ENCODE data around the gene PI16. TPM values are rescaled to one million over a fixed set of nuclear protein-coding genes. Genes with fewer than 3 reads are reported as not detected.

The PI16 gene
- total RNA-seq, 2 experiments from 2014 or later: 5.2 to 7.8 TPM

DNA sequence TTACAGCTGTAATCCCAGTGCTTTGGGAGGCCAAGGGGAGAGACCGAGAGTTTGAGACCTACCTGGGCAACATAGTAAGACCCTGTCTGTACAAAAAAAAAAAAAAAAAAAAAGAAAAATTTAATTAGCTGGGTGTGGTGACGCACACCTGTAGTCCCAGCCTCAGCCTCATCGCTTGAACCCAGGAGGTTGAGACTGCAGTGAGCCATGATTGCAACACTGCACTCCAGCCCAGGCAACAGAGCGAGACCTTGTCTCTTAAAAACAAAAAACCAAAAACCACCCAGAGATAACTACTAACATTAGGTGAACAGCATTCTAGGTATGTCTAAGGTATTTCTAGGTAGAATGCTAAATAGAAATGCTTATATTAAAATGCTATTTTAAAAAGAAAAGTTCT lies 21.0 kb upstream of the PI16 start:
- no peaks in the 10 kb centered on the region for H3K36me3 ChIP-seq (ENCODE audit: insufficient read depth, low read length)
- no peaks in the 10 kb centered on the region for H3K27me3 Mint-ChIP-seq
- no peak overlapping the region for H3K27ac Mint-ChIP-seq
- H3K9me3 ChIP-seq (ENCODE audit: control insufficient read depth in 1 of 2, insufficient read depth in 1 of 2, low read length in 2 of 2): no peaks in the 10 kb centered on the region
- H3K36me3 Mint-ChIP-seq (ENCODE audit: low read depth): no peaks in the 10 kb centered on the region
- H3K4me1 Mint-ChIP-seq (ENCODE audit: low read depth): no peaks in the 10 kb centered on the region
- ChIA-PET POLR2A (no interaction called here), CTCF (interaction anchor here (0.7 kb wide), 1 partner anchor 333 kb away, joined by 3 read pairs; no protein-coding TSS in a partner anchor)
- no peaks in the 10 kb centered on the region for H3K27me3 ChIP-seq (ENCODE audit: control insufficient read depth in 1 of 2, insufficient read depth in 2 of 2, low read length in 2 of 2)
- H3K27ac ChIP-seq (ENCODE audit: low read depth in 1 of 2, low read length in 2 of 2): no peak overlapping the region
- ATAC-seq (ENCODE audit: poor library complexity): no peak
- intact Hi-C loops (cut with DNase I, micrococcal nuclease): no loop called here
- H3K4me1 ChIP-seq (ENCODE audit: insufficient read depth, low read length): no peaks in the 10 kb centered on the region
- no peak for DNase-seq
- TF ChIP-seq, protein P1, sequence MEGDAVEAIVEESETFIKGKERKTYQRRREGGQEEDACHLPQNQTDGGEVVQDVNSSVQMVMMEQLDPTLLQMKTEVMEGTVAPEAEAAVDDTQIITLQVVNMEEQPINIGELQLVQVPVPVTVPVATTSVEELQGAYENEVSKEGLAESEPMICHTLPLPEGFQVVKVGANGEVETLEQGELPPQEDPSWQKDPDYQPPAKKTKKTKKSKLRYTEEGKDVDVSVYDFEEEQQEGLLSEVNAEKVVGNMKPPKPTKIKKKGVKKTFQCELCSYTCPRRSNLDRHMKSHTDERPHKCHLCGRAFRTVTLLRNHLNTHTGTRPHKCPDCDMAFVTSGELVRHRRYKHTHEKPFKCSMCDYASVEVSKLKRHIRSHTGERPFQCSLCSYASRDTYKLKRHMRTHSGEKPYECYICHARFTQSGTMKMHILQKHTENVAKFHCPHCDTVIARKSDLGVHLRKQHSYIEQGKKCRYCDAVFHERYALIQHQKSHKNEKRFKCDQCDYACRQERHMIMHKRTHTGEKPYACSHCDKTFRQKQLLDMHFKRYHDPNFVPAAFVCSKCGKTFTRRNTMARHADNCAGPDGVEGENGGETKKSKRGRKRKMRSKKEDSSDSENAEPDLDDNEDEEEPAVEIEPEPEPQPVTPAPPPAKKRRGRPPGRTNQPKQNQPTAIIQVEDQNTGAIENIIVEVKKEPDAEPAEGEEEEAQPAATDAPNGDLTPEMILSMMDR (IDR thresholded peaks at IDR 0.05): no peak
- H3K4me3 Mint-ChIP-seq: no peak overlapping the region
- H3K9me3 Mint-ChIP-seq: no peaks in the 10 kb centered on the region
- no peak overlapping the region for H3K4me3 ChIP-seq (ENCODE audit: low read length)

DNA sequence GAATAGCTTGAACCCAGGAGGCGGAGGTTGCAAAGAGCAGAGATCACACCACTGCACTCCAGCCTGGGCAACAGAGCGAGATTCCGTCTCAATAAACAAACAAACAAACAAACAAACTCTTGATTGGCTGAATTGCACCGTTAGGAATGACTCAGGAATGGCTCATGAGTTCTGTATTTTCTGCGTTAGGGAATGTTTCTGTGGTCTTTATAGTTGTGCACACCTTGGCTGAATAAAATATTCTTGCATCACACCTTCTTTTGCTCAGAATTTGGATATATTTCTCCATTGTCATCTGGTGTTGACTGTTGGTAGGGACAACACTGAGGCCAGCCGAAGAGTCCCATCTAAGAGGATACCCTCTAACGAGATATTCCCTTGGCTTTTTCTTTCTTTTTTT lies 19.6 kb upstream of the PI16 start:
- Mint-ChIP-seq H3K4me1 (ENCODE audit: low read depth) (no peaks in the 10 kb centered on the region), H3K36me3 (ENCODE audit: low read depth) (no peaks in the 10 kb centered on the region), H3K27ac (no peak overlapping the region), H3K4me3 (no peak overlapping the region), H3K27me3 (no peaks in the 10 kb centered on the region), H3K9me3 (no peaks in the 10 kb centered on the region)
- DNase-seq: no peak
- Histone ChIP-seq H3K36me3 (ENCODE audit: insufficient read depth, low read length) (no peaks in the 10 kb centered on the region), H3K27me3 (ENCODE audit: control insufficient read depth in 1 of 2, insufficient read depth in 2 of 2, low read length in 2 of 2) (no peaks in the 10 kb centered on the region), H3K4me3 (ENCODE audit: low read length) (no peak overlapping the region), H3K9me3 (ENCODE audit: control insufficient read depth in 1 of 2, insufficient read depth in 1 of 2, low read length in 2 of 2) (no peaks in the 10 kb centered on the region), H3K27ac (ENCODE audit: low read depth in 1 of 2, low read length in 2 of 2) (no peak overlapping the region), H3K4me1 (ENCODE audit: insufficient read depth, low read length) (no peaks in the 10 kb centered on the region)
- ChIA-PET CTCF (no interaction called here), POLR2A (no interaction called here)
- ATAC-seq (ENCODE audit: poor library complexity): no peak
- TF ChIP-seq, protein P1 (IDR thresholded peaks at IDR 0.05): no peak
- intact Hi-C loops (cut with DNase I, micrococcal nuclease): no loop called here

DNA sequence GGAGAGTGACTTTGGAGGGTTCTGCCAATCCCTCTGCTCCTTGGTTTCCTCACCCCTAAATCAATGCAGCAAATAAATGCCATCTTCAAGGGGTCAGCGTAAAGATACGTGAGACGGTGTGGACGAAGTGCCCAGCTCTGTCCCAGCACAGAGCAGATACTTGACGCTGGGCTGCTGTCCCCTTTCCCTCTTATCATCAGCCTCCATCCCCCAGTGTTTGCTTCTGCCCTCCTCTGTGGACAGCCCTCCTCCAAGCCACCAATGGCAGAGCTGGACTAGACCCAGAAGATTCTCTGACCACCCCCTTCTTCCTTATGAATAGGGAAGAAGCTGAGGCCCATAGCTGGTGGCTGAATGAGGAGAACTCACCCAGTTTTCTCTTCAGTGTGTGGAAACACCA lies 17.7 kb upstream of the PI16 start:
- CTCF ChIA-PET: interaction anchor here (1.6 kb wide), 1 partner anchor 11 kb away, joined by 3 read pairs; no protein-coding TSS in a partner anchor
- Histone ChIP-seq H3K9me3 (ENCODE audit: control insufficient read depth in 1 of 2, insufficient read depth in 1 of 2, low read length in 2 of 2) (no peaks in the 10 kb centered on the region), H3K27ac (ENCODE audit: low read depth in 1 of 2, low read length in 2 of 2) (no peak overlapping the region), H3K36me3 (ENCODE audit: insufficient read depth, low read length) (no peaks in the 10 kb centered on the region), H3K4me1 (ENCODE audit: insufficient read depth, low read length) (no peaks in the 10 kb centered on the region), H3K4me3 (ENCODE audit: low read length) (no peak overlapping the region), H3K27me3 (ENCODE audit: control insufficient read depth in 1 of 2, insufficient read depth in 2 of 2, low read length in 2 of 2) (no peaks in the 10 kb centered on the region)
- ATAC-seq (ENCODE audit: poor library complexity): no peak
- no peaks in the 10 kb centered on the region for H3K4me1 Mint-ChIP-seq (ENCODE audit: low read depth)
- no peak for DNase-seq
- no peak overlapping the region for H3K27ac Mint-ChIP-seq
- intact Hi-C loops (cut with DNase I, micrococcal nuclease): no loop called here
- no peaks in the 10 kb centered on the region for H3K36me3 Mint-ChIP-seq (ENCODE audit: low read depth)
- TF ChIP-seq, protein P1 (IDR thresholded peaks at IDR 0.05): no peak
- no peaks in the 10 kb centered on the region for H3K27me3 Mint-ChIP-seq
- POLR2A ChIA-PET: no interaction called here
- H3K9me3 Mint-ChIP-seq: no peaks in the 10 kb centered on the region
- no peak overlapping the region for H3K4me3 Mint-ChIP-seq
